Stimulated activated CD4-positive, alpha-beta T cell treated with anti-CD3 and anti-CD28 coated beads, Interleukin-1b, Interleukin-23, amount 100 ng/mL, for 24 hours (primary cell): ENCODE results near the gene PRPF19.

Experiments
- DNase-seq, 4 experiments: peaks; one replicate each; pipeline ENCODE4 v3.0.0-alpha.2; 2020; ENCODE audit warnings: low read depth in 4 of 4, low spot score in 1 of 4

PRPF19 gene

GRCh38 chr11:60938500-60938899 is 32.1 kb upstream of the PRPF19 start:
- DNase-seq: no peak

- DNase-seq: no peak
These were observed 31.4 kb upstream of the PRPF19 start for GRCh38 chr11:60937811-60938210.

GRCh38 chr11:60937144-60937527 is 30.8 kb upstream of the PRPF19 start:
- no peak for DNase-seq

GRCh38 chr11:60936467-60937143 is 30.2 kb upstream of the PRPF19 start:
- no peak for DNase-seq

- DNase-seq: no peak
These were observed 29.5 kb upstream of the PRPF19 start for GRCh38 chr11:60935676-60936442.

GRCh38 chr11:60934790-60935605 is 28.6 kb upstream of the PRPF19 start:
- no peak for DNase-seq

- no peak for DNase-seq
These were observed 27.9 kb upstream of the PRPF19 start for GRCh38 chr11:60934124-60934789.

- DNase-seq: no peak
These were observed 27.2 kb upstream of the PRPF19 start for GRCh38 chr11:60933416-60934123.

- DNase-seq: no peak
These were observed 26.4 kb upstream of the PRPF19 start for GRCh38 chr11:60932605-60933356.

- no peak for DNase-seq
These were observed 25.5 kb upstream of the PRPF19 start for GRCh38 chr11:60931917-60932316.

GRCh38 chr11:60930394-60930793 is 24.0 kb upstream of the PRPF19 start:
- no peak for DNase-seq

- DNase-seq: no peak
These were observed 23.4 kb upstream of the PRPF19 start for GRCh38 chr11:60929764-60930163.

- DNase-seq: no peak
These were observed 22.2 kb upstream of the PRPF19 start for GRCh38 chr11:60928563-60929001.

GRCh38 chr11:60927600-60927999 is 21.2 kb upstream of the PRPF19 start:
- DNase-seq: no peak

- DNase-seq: no peak
These were observed 20.7 kb upstream of the PRPF19 start for GRCh38 chr11:60927061-60927592.

GRCh38 chr11:60926500-60926899 is 20.1 kb upstream of the PRPF19 start:
- DNase-seq: no peak

GRCh38 chr11:60925868-60926267 is 19.5 kb upstream of the PRPF19 start:
- no peak for DNase-seq

GRCh38 chr11:60924906-60925853 is 18.8 kb upstream of the PRPF19 start:
- no peak for DNase-seq
